Measurements from ENCODE around the gene ZFHX2. TPM values are rescaled to one million over a fixed set of nuclear protein-coding genes. Genes with fewer than 3 reads are reported as not detected.

ZFHX2 gene
- total RNA-seq, 1 experiment from 2014 or later, result 19.4 TPM

DNA sequence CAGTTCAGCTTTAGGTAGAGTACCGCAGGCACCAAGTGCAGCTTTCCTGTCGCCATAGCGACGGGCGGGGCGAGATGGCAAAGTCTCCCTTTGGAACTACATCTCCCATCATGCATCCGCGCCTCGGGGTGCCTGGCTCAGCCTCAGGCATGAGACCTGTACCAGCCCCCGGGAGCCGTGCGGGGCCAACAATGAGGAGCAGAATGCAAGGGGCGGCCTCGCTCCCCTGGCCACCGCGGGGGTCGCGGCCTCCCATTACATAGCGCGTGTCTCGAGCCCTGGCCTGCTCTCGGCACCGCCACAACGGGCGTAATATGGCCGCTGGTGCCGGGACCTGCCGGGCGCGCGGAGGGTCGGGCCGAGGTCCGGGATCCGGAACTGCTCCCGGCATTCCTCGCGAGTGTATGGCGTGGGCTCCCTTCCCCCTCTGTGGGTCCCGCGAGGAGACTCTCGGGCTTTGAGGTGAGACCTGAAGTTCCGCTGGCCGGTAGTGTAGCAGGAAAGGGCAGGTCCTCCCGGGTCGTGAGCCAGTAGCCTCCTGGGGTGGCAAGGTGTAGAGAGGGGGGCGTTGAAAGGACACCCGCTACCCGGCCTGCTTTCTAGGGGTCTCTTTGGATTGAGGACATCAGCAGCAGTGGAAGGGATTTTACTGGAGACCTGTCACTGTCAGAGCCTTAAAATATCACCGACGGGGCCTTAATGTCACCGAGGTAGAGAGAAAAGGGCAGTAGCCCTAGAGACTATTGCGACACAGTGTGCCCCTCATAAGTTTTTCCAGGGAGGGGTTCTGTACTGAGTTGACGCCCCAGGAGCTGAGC is 4.5 kb upstream of the ZFHX2 start, which contains the start of gene THTPA:
Gene THTPA (plus strand): TSS at position 390 of the 818 bp plus-strand sequence. CDS start 487 bp downstream, outside the sequence.
- no peak within 1 kb of the TSS for H3K27ac ChIP-seq (ENCODE audit: insufficient read length, low read depth, low read length)
- H3K36me3 Mint-ChIP-seq (ENCODE audit: insufficient read depth in 1 of 3, low read depth in 3 of 3), result peaks cover 10 to 35% (median 29%) of the 10 kb centered on the region in 3 experiments; a peak in 6 of 7 replicates

More for the DNA sequence above, 4.5 kb upstream of the ZFHX2 start, which contains the start of gene THTPA:
- Histone ChIP-seq H2BK15ac (ENCODE audit: low read depth, low read length) (no peak within 1 kb of the TSS), H3K14ac (ENCODE audit: insufficient read depth, low read length) (peak within 1 kb of the TSS; percentile 96), H3K18ac (ENCODE audit: insufficient read length, low read depth, low read length) (peak within 1 kb of the TSS; percentile 91), H4K91ac (ENCODE audit: insufficient read length, low read depth, low read length) (no peak within 1 kb of the TSS), H3T11ph (ENCODE audit: low read length) (no peak within 1 kb of the TSS), H3K79me2 (ENCODE audit: insufficient read depth, low read length) (no peaks in the 10 kb centered on the region; the same call in 1 of the 2 replicates), H2BK5ac (ENCODE audit: insufficient read length, low read length) (no peak within 1 kb of the TSS), H4K20me1 (ENCODE audit: control insufficient read depth, insufficient read depth, insufficient read length) (no peaks in the 10 kb centered on the region), H2AFZ (ENCODE audit: low read length) (no peak within 1 kb of the TSS), H2BK20ac (ENCODE audit: low read depth, low read length, poor library complexity, severe bottlenecking) (no peak within 1 kb of the TSS), H3K79me1 (ENCODE audit: insufficient read depth, low read depth, low read length, poor library complexity, severe bottlenecking) (no peaks in the 10 kb centered on the region), H2BK120ac (ENCODE audit: low read depth, low read length, poor library complexity, severe bottlenecking) (no peak within 1 kb of the TSS), H3K27me3 (ENCODE audit: insufficient read depth, low read length) (no peaks in the 10 kb centered on the region), H3K4ac (ENCODE audit: low read depth, low read length) (no peak within 1 kb of the TSS), H4K8ac (replicated peaks; ENCODE audit: insufficient read length, low read depth, low read length) (no peak within 1 kb of the TSS), H3K4me2 (ENCODE audit: insufficient read depth, insufficient read length, low read length) (peak within 1 kb of the TSS; percentile 90), H3K4me1 (ENCODE audit: insufficient read depth, low read length) (peaks cover 4% of the 10 kb centered on the region; the same call in 1 of the 2 replicates), H3K56ac (ENCODE audit: insufficient read length, low read depth, low read length) (no peak within 1 kb of the TSS), H3K9me3 (ENCODE audit: control insufficient read depth, low read depth, low read length) (no peaks in the 10 kb centered on the region), H3K9ac (ENCODE audit: extremely low read depth, insufficient read length, low read length) (peak within 1 kb of the TSS; percentile 71), H3K23me2 (ENCODE audit: insufficient read length, low read depth, low read length, poor library complexity, severe bottlenecking) (peaks cover 24% of the 10 kb centered on the region), H2AK5ac (ENCODE audit: insufficient read length, low read length) (no peak within 1 kb of the TSS), H4K5ac (ENCODE audit: insufficient read length, low read depth, low read length) (no peak within 1 kb of the TSS), H2BK12ac (ENCODE audit: insufficient read length, low read depth, low read length) (no peak within 1 kb of the TSS), H3K23ac (ENCODE audit: insufficient read length, low read depth, low read length) (no peak within 1 kb of the TSS)
- DNase-seq, result peak; percentile 95
- Mint-ChIP-seq H3K27ac (peak within 1 kb of the TSS; percentile 77 to 87 (median 86)), H3K4me3 (peak within 1 kb of the TSS; percentile 87 to 92), H3K4me1 (peaks cover 24 to 44% of the 10 kb centered on the region in 2 experiments), H3K27me3 (ENCODE audit: low read depth) (no peaks in the 10 kb centered on the region), H3K9me3 (no peaks in the 10 kb centered on the region)
- no CpG with 5 or more reads among the region's 54 CpGs for WGBS (ENCODE audit: extremely low coverage, insufficient read length, low lambda C conversion rate)
- TF ChIP-seq, protein P1, sequence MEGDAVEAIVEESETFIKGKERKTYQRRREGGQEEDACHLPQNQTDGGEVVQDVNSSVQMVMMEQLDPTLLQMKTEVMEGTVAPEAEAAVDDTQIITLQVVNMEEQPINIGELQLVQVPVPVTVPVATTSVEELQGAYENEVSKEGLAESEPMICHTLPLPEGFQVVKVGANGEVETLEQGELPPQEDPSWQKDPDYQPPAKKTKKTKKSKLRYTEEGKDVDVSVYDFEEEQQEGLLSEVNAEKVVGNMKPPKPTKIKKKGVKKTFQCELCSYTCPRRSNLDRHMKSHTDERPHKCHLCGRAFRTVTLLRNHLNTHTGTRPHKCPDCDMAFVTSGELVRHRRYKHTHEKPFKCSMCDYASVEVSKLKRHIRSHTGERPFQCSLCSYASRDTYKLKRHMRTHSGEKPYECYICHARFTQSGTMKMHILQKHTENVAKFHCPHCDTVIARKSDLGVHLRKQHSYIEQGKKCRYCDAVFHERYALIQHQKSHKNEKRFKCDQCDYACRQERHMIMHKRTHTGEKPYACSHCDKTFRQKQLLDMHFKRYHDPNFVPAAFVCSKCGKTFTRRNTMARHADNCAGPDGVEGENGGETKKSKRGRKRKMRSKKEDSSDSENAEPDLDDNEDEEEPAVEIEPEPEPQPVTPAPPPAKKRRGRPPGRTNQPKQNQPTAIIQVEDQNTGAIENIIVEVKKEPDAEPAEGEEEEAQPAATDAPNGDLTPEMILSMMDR (conservative IDR thresholded peaks at IDR 0.05), result no peak

All from H9 (cell line).